HEK293 (cell line): ENCODE data around the gene ROPN1L.

Experiments
- CTCF ChIA-PET: fragments of 350-600 bp; formaldehyde crosslinking; extraction: SDS; loops from one replicate; lab custom pipeline; 2021; ENCODE audit warnings: antibody characterized with exemption; lab: Yijun Ruan, JAX
- POLR2A ChIA-PET: fragments of 300-600 bp; formaldehyde crosslinking; extraction: SDS; loops from one replicate; lab custom pipeline; 2020; ENCODE audit warnings: antibody characterized with exemption, inconsistent platforms; lab: Yijun Ruan, JAX
- H3K27ac ChIP-seq: fragments of 200-500 bp; sonication (Bioruptor generic); 2 replicates; pipeline ENCODE4 v1.5.1; 2014; ENCODE audit warnings: low read depth, low read length, control low read depth, inconsistent platforms; ENCODE audit errors: extremely low read depth
- H3K36me3 ChIP-seq, 2 experiments: fragments of 200-500 bp in 1 of 2; sonication (Bioruptor generic) in 1 of 2; 1 replicate in 1 of 2; 2 replicates in 1 of 2; pipeline ENCODE4 v1.5.1; 2014 to 2017; ENCODE audit warnings: inconsistent platforms in 2 of 2, low read length in 2 of 2; ENCODE audit not compliant: control insufficient read depth in 2 of 2, insufficient read depth in 1 of 2
- H3K4me1 ChIP-seq: fragments of 200-500 bp; sonication (Bioruptor generic); 2 replicates; pipeline ENCODE4 v1.5.1; 2014; ENCODE audit warnings: mild to moderate bottlenecking, low read length, inconsistent platforms; ENCODE audit not compliant: control insufficient read depth, insufficient read depth
- H3K4me3 ChIP-seq: 2 replicates; pipeline ENCODE4 v1.5.1; 2011; ENCODE audit warnings: low read depth, mild to moderate bottlenecking, control low read depth, low read length, moderate library complexity
- H3K9me3 ChIP-seq: fragments of 200-500 bp; sonication (Bioruptor generic); 2 replicates; pipeline ENCODE4 v1.5.1; 2014; ENCODE audit warnings: low read depth, low read length, inconsistent platforms; ENCODE audit not compliant: control insufficient read depth, insufficient read depth
- OVOL3 ChIP-seq: fragments of 450-650 bp; formaldehyde crosslinking; IDR thresholded peaks from 2 replicates; pipeline ENCODE4 v1.5.1; 2016; ENCODE audit warnings: missing biosample characterization, missing genetic modification characterization
- REST ChIP-seq: fragments of 450-650 bp; formaldehyde crosslinking; IDR thresholded peaks from 2 replicates; pipeline ENCODE4 v1.5.1; 2016; ENCODE audit warnings: missing biosample characterization, missing genetic modification characterization
- SCRT1 ChIP-seq: fragments of 450-650 bp; formaldehyde crosslinking; IDR thresholded peaks from 2 replicates; pipeline ENCODE4 v1.5.1; 2016; ENCODE audit warnings: missing biosample characterization, missing genetic modification characterization, borderline replicate concordance
- WT1 ChIP-seq: fragments of 450-650 bp; formaldehyde crosslinking; IDR thresholded peaks from 2 replicates; pipeline ENCODE4 v1.5.1; 2016; ENCODE audit warnings: missing biosample characterization, missing genetic modification characterization
- ZFP41 ChIP-seq: fragments of 450-650 bp; formaldehyde crosslinking; IDR thresholded peaks from 2 replicates; pipeline ENCODE4 v1.5.1; 2016; ENCODE audit warnings: missing biosample characterization, missing genetic modification characterization, borderline replicate concordance
- ZNF112 ChIP-seq: fragments of 450-650 bp; formaldehyde crosslinking; IDR thresholded peaks from 2 replicates; pipeline ENCODE4 v1.5.0; 2017; ENCODE audit warnings: missing biosample characterization, missing genetic modification characterization
- ZNF121 ChIP-seq: fragments of 450-650 bp; formaldehyde crosslinking; IDR thresholded peaks from 2 replicates; pipeline ENCODE4 v1.5.1; 2016; ENCODE audit warnings: missing biosample characterization, missing genetic modification characterization
- ZNF140 ChIP-seq: fragments of 450-650 bp; formaldehyde crosslinking; IDR thresholded peaks from 2 replicates; pipeline ENCODE4 v1.5.1; 2016; ENCODE audit warnings: missing biosample characterization, missing genetic modification characterization
- ZNF354C ChIP-seq: fragments of 450-650 bp; formaldehyde crosslinking; IDR thresholded peaks from 2 replicates; pipeline ENCODE4 v1.5.1; 2016; ENCODE audit warnings: missing biosample characterization, missing genetic modification characterization, low read depth, borderline replicate concordance
- ZNF518A ChIP-seq: fragments of 450-650 bp; formaldehyde crosslinking; conservative IDR thresholded peaks from 2 replicates; pipeline ENCODE4 v1.5.1; 2016; ENCODE audit warnings: low read depth, missing biosample characterization, missing genetic modification characterization
- ZNF548 ChIP-seq: fragments of 450-650 bp; formaldehyde crosslinking; IDR thresholded peaks from 2 replicates; pipeline ENCODE4 v1.5.1; 2016; ENCODE audit warnings: missing biosample characterization, missing genetic modification characterization
- ZNF600 ChIP-seq: fragments of 450-650 bp; formaldehyde crosslinking; IDR thresholded peaks from 2 replicates; pipeline ENCODE4 v1.5.1; 2016; ENCODE audit warnings: missing biosample characterization, missing genetic modification characterization
- ZNF624 ChIP-seq: fragments of 450-650 bp; formaldehyde crosslinking; IDR thresholded peaks from 2 replicates; pipeline ENCODE4 v1.5.1; 2017; ENCODE audit warnings: missing biosample characterization, missing genetic modification characterization
- ZNF670 ChIP-seq: fragments of 450-650 bp; formaldehyde crosslinking; IDR thresholded peaks from 2 replicates; pipeline ENCODE4 v1.5.1; 2016; ENCODE audit warnings: missing biosample characterization, missing genetic modification characterization, low read depth
- ZNF747 ChIP-seq: fragments of 450-650 bp; formaldehyde crosslinking; IDR thresholded peaks from 2 replicates; pipeline ENCODE4 v1.5.1; 2016; ENCODE audit warnings: missing biosample characterization, missing genetic modification characterization

ROPN1L gene

GRCh38 chr5:10511741-10512640 is 70.3 kb downstream of the ROPN1L start:
- Histone ChIP-seq H3K27ac (no peak overlapping the region), H3K4me3 (no peak overlapping the region)
- TF ChIP-seq REST (tag by site-specific recombination): peak; percentile 45; the same call in 1 of the 2 replicates
- no peak for TF ChIP-seq ZNF624 (tag by site-specific recombination)
- TF ChIP-seq ZNF600 (tag by site-specific recombination): no peak
- peak; percentile 55; the same call in 1 of the 2 replicates for TF ChIP-seq ZNF121 (tag by site-specific recombination)
- TF ChIP-seq OVOL3 (tag by site-specific recombination): no peak
- no peak for TF ChIP-seq ZNF518A (tag by site-specific recombination)
- no peak for TF ChIP-seq WT1 (tag by site-specific recombination)
- no peak for TF ChIP-seq ZNF548 (tag by site-specific recombination)
- TF ChIP-seq SCRT1 (tag by site-specific recombination): no peak
- TF ChIP-seq ZNF140 (tag by site-specific recombination): no peak
- TF ChIP-seq ZNF112 (tag by site-specific recombination): no peak
- no peak for TF ChIP-seq ZFP41 (tag by site-specific recombination)
- no peak for TF ChIP-seq ZNF670 (tag by site-specific recombination)
- no peak for TF ChIP-seq ZNF747 (tag by site-specific recombination)
- no peak for TF ChIP-seq ZNF354C (tag by site-specific recombination)
- TF ChIP-seq, all 188 proteins: peak for 2
- Histone ChIP-seq H3K36me3 (no peaks in the 10 kb centered on the region), H3K9me3 (no peaks in the 10 kb centered on the region; the same call in 1 of the 2 replicates), H3K4me1 (peaks cover 5% of the 10 kb centered on the region; the same call in 1 of the 2 replicates)
- ChIA-PET CTCF (interaction anchor here (0.5 to 1.5 kb wide), 4 partner anchors 8 to 116 kb away, joined by 3 to 5 read pairs (median 3); no protein-coding TSS in a partner anchor), POLR2A (no interaction called here)
